Ishikawa (cell line): ENCODE results near the gene PCSK4.

Source experiments
- CEBPB ChIP-seq: IDR thresholded peaks from 2 replicates; pipeline ENCODE4 v1.6.1; 2012
- CREB1 ChIP-seq: IDR thresholded peaks from 2 replicates; pipeline ENCODE4 v1.6.1; 2012; ENCODE audit warnings: low read depth
- EGR1 ChIP-seq: IDR thresholded peaks from 2 replicates; pipeline ENCODE4 v1.6.1; 2012
- NFIC ChIP-seq: IDR thresholded peaks from 2 replicates; pipeline ENCODE4 v1.6.1; 2012
- YY1 ChIP-seq: IDR thresholded peaks from 2 replicates; pipeline ENCODE4 v1.6.1; 2012; ENCODE audit warnings: low read depth
- TF ChIP-seq, protein P1 (sequence below): IDR thresholded peaks from 2 replicates; pipeline ENCODE4 v1.6.1; 2012
- TF ChIP-seq, protein P2 (sequence below): IDR thresholded peaks from 2 replicates; pipeline ENCODE4 v1.6.1; 2012; ENCODE audit warnings: low read depth, mild to moderate bottlenecking
- TF ChIP-seq, protein P3 (sequence below): IDR thresholded peaks from 2 replicates; pipeline ENCODE4 v1.6.1; 2012

DNA sequence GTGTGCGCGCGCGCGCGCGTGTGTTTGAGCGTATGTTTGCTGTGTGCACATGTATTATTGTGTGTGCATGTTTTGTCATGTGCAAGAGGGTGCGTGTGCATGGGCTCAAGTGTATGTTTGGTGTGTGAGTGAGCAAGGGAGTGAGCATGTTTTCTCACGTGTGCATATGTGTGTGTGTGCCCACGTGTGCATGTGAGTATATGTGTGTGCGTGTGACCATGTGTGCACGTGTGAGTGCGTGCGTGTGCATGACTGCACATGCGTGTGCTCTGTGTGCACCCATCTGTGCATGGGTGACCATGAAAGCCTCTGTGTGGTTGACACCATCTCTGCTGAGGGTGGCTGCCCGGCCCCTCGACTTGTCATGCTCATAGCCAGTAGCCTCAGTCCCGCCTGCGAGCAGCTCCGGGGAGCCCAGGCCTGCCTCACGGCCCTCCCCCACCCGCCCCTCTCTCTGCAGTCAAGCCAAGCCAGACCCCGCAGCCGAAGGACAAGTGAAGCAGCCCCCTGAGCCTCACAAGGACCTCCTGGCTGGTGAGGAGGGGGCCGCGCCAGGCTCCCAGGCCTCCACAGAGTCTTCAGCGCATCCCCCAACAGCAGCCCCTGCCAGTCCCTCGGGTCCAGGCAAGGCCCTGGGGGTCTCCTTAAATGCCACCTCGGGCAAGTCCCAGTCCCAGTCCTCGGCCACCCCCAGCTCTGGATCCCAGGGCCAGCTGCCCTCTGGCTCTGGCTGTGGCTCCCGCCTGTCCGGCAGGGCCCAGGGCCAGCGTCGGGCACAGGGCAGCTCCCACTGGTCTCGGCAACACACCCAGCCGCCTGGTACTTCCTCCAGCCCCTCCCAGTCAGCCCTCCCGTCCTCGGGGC, 6.8 kb upstream of the PCSK4 start:
- TF ChIP-seq YY1 (no peak), CREB1 (no peak), NFIC (no peak), EGR1 (no peak), CEBPB (no peak)
- TF ChIP-seq, protein P1, sequence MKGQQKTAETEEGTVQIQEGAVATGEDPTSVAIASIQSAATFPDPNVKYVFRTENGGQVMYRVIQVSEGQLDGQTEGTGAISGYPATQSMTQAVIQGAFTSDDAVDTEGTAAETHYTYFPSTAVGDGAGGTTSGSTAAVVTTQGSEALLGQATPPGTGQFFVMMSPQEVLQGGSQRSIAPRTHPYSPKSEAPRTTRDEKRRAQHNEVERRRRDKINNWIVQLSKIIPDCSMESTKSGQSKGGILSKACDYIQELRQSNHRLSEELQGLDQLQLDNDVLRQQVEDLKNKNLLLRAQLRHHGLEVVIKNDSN = no peak
- TF ChIP-seq, protein P2, sequence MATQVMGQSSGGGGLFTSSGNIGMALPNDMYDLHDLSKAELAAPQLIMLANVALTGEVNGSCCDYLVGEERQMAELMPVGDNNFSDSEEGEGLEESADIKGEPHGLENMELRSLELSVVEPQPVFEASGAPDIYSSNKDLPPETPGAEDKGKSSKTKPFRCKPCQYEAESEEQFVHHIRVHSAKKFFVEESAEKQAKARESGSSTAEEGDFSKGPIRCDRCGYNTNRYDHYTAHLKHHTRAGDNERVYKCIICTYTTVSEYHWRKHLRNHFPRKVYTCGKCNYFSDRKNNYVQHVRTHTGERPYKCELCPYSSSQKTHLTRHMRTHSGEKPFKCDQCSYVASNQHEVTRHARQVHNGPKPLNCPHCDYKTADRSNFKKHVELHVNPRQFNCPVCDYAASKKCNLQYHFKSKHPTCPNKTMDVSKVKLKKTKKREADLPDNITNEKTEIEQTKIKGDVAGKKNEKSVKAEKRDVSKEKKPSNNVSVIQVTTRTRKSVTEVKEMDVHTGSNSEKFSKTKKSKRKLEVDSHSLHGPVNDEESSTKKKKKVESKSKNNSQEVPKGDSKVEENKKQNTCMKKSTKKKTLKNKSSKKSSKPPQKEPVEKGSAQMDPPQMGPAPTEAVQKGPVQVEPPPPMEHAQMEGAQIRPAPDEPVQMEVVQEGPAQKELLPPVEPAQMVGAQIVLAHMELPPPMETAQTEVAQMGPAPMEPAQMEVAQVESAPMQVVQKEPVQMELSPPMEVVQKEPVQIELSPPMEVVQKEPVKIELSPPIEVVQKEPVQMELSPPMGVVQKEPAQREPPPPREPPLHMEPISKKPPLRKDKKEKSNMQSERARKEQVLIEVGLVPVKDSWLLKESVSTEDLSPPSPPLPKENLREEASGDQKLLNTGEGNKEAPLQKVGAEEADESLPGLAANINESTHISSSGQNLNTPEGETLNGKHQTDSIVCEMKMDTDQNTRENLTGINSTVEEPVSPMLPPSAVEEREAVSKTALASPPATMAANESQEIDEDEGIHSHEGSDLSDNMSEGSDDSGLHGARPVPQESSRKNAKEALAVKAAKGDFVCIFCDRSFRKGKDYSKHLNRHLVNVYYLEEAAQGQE = no peak
- TF ChIP-seq, protein P3, sequence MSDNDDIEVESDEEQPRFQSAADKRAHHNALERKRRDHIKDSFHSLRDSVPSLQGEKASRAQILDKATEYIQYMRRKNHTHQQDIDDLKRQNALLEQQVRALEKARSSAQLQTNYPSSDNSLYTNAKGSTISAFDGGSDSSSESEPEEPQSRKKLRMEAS = no peak
